K562 (cell line): Measurements from ENCODE around the gene LIPH.

ENCODE experiments used
- ERF ChIP-seq: fragments of 450-650 bp; formaldehyde crosslinking; IDR thresholded peaks from 2 replicates; pipeline ENCODE4 v1.4.0; 2020; ENCODE audit warnings: mild to moderate bottlenecking, mixed read lengths
- GABPA ChIP-seq: fragments of 200-800 bp; sonication (Bioruptor generic); conservative IDR thresholded peaks from 2 replicates; pipeline ENCODE4 v1.6.1; 2016; ENCODE audit warnings: low read depth, missing genetic modification characterization, missing compliant biosample characterization
- HDGF ChIP-seq: fragments of 450-650 bp; IDR thresholded peaks from 2 replicates; pipeline ENCODE4 v1.6.1; 2016
- MXI1 ChIP-seq: IDR thresholded peaks from 2 replicates; pipeline ENCODE4 v1.6.1; 2011; ENCODE audit warnings: low read depth, mild to moderate bottlenecking, improper control_type of control experiment, low read length
- RNF2 ChIP-seq: sonication (generic); IDR thresholded peaks from 2 replicates; pipeline ENCODE4 v1.6.1; 2016
- SETDB1 ChIP-seq: IDR thresholded peaks from one replicate; pipeline ENCODE4 v1.6.1; 2012; ENCODE audit warnings: low read length, control low read depth, inconsistent platforms
- SREBF2 ChIP-seq: sonication (generic); formaldehyde crosslinking; IDR thresholded peaks from 2 replicates; pipeline ENCODE4 v1.4.0; 2020; ENCODE audit warnings: mild to moderate bottlenecking, missing genetic modification reagents
- TRIM24 ChIP-seq, 2 experiments: fragments of 450-650 bp; IDR thresholded peaks; 2 replicates each; pipeline ENCODE4 v1.6.1; 2016
- ZNF609 ChIP-seq: sonication (generic); formaldehyde crosslinking; IDR thresholded peaks from 2 replicates; pipeline ENCODE4 v1.8.1; 2023; ENCODE audit warnings: missing genetic modification reagents, mild to moderate bottlenecking, borderline replicate concordance
- ZNF707 ChIP-seq: fragments of 250-450 bp; sonication (Bioruptor Pico); conservative IDR thresholded peaks from 2 replicates; pipeline ENCODE4 v1.8.0; 2022; ENCODE audit warnings: inconsistent platforms, mild to moderate bottlenecking, moderate library complexity
- ZNF830 ChIP-seq: fragments of 250-450 bp; sonication (Bioruptor Pico); IDR thresholded peaks from 2 replicates; pipeline ENCODE4 v1.5.0; 2021; ENCODE audit warnings: mild to moderate bottlenecking
- ZZZ3 ChIP-seq: fragments of 450-650 bp; IDR thresholded peaks from 2 replicates; pipeline ENCODE4 v1.6.1; 2016; ENCODE audit warnings: antibody characterized with exemption, mild to moderate bottlenecking, moderate library complexity
- TF ChIP-seq, protein P1 (sequence below): fragments of 450-650 bp; formaldehyde crosslinking; IDR thresholded peaks from 2 replicates; pipeline ENCODE4 v1.4.0; 2020; ENCODE audit warnings: mild to moderate bottlenecking, mixed read lengths
- TF ChIP-seq, protein P2 (sequence below), 3 experiments: IDR thresholded peaks in 2 of 3; conservative IDR thresholded peaks in 1 of 3; 2 replicates each; pipeline ENCODE4 v1.5.1; 2011 to 2012; ENCODE audit warnings: low read length in 3 of 3, mild to moderate bottlenecking in 3 of 3, control low read depth in 2 of 3, improper control_type of control experiment in 1 of 3, inconsistent platforms in 1 of 3, low read depth in 1 of 3, mixed read lengths in 1 of 3, moderate library complexity in 1 of 3; ENCODE audit not compliant: insufficient read depth in 2 of 3

GRCh38 chr3:185555860-185556347 is 3.5 kb upstream of the LIPH start:
- TF ChIP-seq HDGF (no peak), TRIM24 (IDR thresholded peaks at IDR 0.05) (no peak), MXI1 (no peak), ZZZ3 (no peak), GABPA (tag) (no peak), ZNF609 (CRISPR knock-in tag) (no peak), ERF (no peak), SREBF2 (CRISPR knock-in tag) (no peak), SETDB1 (no peak), ZNF830 (CRISPR knock-in tag) (no peak), RNF2 (no peak), ZNF707 (CRISPR knock-in tag) (no peak)
- TF ChIP-seq, protein P1, sequence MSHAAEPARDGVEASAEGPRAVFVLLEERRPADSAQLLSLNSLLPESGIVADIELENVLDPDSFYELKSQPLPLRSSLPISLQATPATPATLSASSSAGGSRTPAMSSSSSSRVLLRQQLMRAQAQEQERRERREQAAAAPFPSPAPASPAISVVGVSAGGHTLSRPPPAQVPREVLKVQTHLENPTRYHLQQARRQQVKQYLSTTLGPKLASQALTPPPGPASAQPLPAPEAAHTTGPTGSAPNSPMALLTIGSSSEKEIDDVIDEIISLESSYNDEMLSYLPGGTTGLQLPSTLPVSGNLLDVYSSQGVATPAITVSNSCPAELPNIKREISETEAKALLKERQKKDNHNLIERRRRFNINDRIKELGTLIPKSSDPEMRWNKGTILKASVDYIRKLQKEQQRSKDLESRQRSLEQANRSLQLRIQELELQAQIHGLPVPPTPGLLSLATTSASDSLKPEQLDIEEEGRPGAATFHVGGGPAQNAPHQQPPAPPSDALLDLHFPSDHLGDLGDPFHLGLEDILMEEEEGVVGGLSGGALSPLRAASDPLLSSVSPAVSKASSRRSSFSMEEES (CRISPR knock-in tag), result no peak
- TF ChIP-seq, protein P2, sequence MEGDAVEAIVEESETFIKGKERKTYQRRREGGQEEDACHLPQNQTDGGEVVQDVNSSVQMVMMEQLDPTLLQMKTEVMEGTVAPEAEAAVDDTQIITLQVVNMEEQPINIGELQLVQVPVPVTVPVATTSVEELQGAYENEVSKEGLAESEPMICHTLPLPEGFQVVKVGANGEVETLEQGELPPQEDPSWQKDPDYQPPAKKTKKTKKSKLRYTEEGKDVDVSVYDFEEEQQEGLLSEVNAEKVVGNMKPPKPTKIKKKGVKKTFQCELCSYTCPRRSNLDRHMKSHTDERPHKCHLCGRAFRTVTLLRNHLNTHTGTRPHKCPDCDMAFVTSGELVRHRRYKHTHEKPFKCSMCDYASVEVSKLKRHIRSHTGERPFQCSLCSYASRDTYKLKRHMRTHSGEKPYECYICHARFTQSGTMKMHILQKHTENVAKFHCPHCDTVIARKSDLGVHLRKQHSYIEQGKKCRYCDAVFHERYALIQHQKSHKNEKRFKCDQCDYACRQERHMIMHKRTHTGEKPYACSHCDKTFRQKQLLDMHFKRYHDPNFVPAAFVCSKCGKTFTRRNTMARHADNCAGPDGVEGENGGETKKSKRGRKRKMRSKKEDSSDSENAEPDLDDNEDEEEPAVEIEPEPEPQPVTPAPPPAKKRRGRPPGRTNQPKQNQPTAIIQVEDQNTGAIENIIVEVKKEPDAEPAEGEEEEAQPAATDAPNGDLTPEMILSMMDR (IDR thresholded peaks at IDR 0.05 in 2 of 3, conservative IDR thresholded peaks at IDR 0.05 in 1 of 3; ENCODE audit: insufficient read depth in 2 of 3, low read depth in 1 of 3, low read length in 3 of 3), result no peak
